HepG2 (cell line): Measurements from ENCODE around the gene RTN4. TPM values are rescaled to one million over a fixed set of nuclear protein-coding genes. Genes with fewer than 3 reads are reported as not detected.

Source experiments
- HOXA3 ChIP-seq: sonication (generic); formaldehyde crosslinking; IDR thresholded peaks from 2 replicates; pipeline ENCODE4 v1.5.0; 2020; ENCODE audit warnings: missing genetic modification reagents
- MATR3 ChIP-seq: sonication (generic); formaldehyde crosslinking; IDR thresholded peaks from 2 replicates; pipeline ENCODE4 v1.4.0; 2020; ENCODE audit warnings: missing genetic modification reagents
- MIER2 ChIP-seq: IDR thresholded peaks from 2 replicates; pipeline ENCODE4 v1.6.1; 2016; ENCODE audit warnings: missing biosample characterization, missing genetic modification reagents
- MTF2 ChIP-seq: sonication (generic); formaldehyde crosslinking; IDR thresholded peaks from 2 replicates; pipeline ENCODE4 v1.5.0; 2020; ENCODE audit warnings: missing genetic modification reagents, borderline replicate concordance
- NBN ChIP-seq: fragments of 450-650 bp; conservative IDR thresholded peaks from 2 replicates; pipeline ENCODE4 v1.6.1; 2017
- NR2F6 ChIP-seq, 2 experiments: IDR thresholded peaks; 2 replicates each; pipeline ENCODE4 v1.6.1; 2016; ENCODE audit warnings: antibody characterized with exemption in 1 of 2, mild to moderate bottlenecking in 1 of 2
- PHF21A ChIP-seq: sonication (generic); formaldehyde crosslinking; IDR thresholded peaks from 2 replicates; pipeline ENCODE4 v1.5.0; 2020; ENCODE audit warnings: mild to moderate bottlenecking, missing genetic modification reagents
- SCMH1 ChIP-seq: sonication (generic); formaldehyde crosslinking; IDR thresholded peaks from 2 replicates; pipeline ENCODE4 v1.9.0; 2021; ENCODE audit warnings: missing genetic modification reagents, mild to moderate bottlenecking, borderline replicate concordance
- SOX13 ChIP-seq, 3 experiments: fragments of 450-650 bp in 1 of 3; sonication (generic) in 1 of 3; formaldehyde crosslinking in 1 of 3; IDR thresholded peaks in 2 of 3; conservative IDR thresholded peaks in 1 of 3; 2 replicates each; pipeline versions ENCODE4 v1.5.0 to v1.6.1; 2016 to 2020; ENCODE audit warnings: antibody characterized with exemption in 1 of 3, mild to moderate bottlenecking in 1 of 3, missing compliant biosample characterization in 1 of 3, missing genetic modification reagents in 1 of 3, moderate library complexity in 1 of 3
- ZNF24 ChIP-seq: fragments of 450-650 bp; IDR thresholded peaks from 2 replicates; pipeline ENCODE4 v1.6.1; 2017; ENCODE audit warnings: antibody characterized with exemption, mild to moderate bottlenecking
- ZNF251 ChIP-seq: sonication (generic); formaldehyde crosslinking; IDR thresholded peaks from 2 replicates; pipeline ENCODE4 v1.9.0; 2021; ENCODE audit warnings: mild to moderate bottlenecking, missing genetic modification reagents
- ZNF44 ChIP-seq: sonication (generic); formaldehyde crosslinking; IDR thresholded peaks from 2 replicates; pipeline ENCODE4 v1.5.1; 2020; ENCODE audit warnings: mild to moderate bottlenecking, missing genetic modification reagents
- ZNF451 ChIP-seq: sonication (generic); formaldehyde crosslinking; IDR thresholded peaks from 2 replicates; pipeline ENCODE4 v1.5.0; 2020; ENCODE audit warnings: mild to moderate bottlenecking, missing genetic modification reagents
- polyA plus RNA-seq, 8 experiments: library from polyadenylated mRNA; depleted of rRNA in 3 of 8; stranded (reverse) in 7 of 8; unstranded in 1 of 8; fragments of >200 nt; fragmentation: Illumina TruSeq in 4 of 8; extraction: Trizol in 4 of 8; gene quantifications; 2 replicates each; pipeline versions ENCODE4 v1.2.1 to v1.2.3, GENCODE V29; 2011 to 2016; ENCODE audit warnings: low read depth in 4 of 8, missing spikeins in 1 of 8, mixed read lengths in 1 of 8; ENCODE audit not compliant: insufficient read depth in 1 of 8
- total RNA-seq, 5 experiments: library from RNA; depleted of rRNA; stranded (reverse); fragments of >200 nt; fragmentation: Illumina TruSeq; extraction: Trizol; gene quantifications; 2 replicates each; pipeline ENCODE4 v1.2.3, GENCODE V29; 2016; ENCODE audit warnings: low read depth in 1 of 5
- TF ChIP-seq, protein P1 (sequence below), 2 experiments: sonication (generic) in 1 of 2; formaldehyde crosslinking in 1 of 2; IDR thresholded peaks; 2 replicates each; pipeline versions ENCODE4 v1.4.0 to v1.6.1; 2018 to 2020; ENCODE audit warnings: missing genetic modification reagents in 2 of 2, borderline replicate concordance in 1 of 2, low read depth in 1 of 2, mild to moderate bottlenecking in 1 of 2, missing biosample characterization in 1 of 2
- TF ChIP-seq, protein P2 (sequence below): sonication (generic); formaldehyde crosslinking; IDR thresholded peaks from 2 replicates; pipeline ENCODE4 v1.4.0; 2020; ENCODE audit warnings: mild to moderate bottlenecking, missing genetic modification reagents
- TF ChIP-seq, protein P3 (sequence below): sonication (generic); formaldehyde crosslinking; IDR thresholded peaks from 2 replicates; pipeline ENCODE4 v1.4.0; 2020; ENCODE audit warnings: low read depth, missing genetic modification reagents
- TF ChIP-seq, protein P4 (sequence below): sonication (generic); formaldehyde crosslinking; IDR thresholded peaks from 2 replicates; pipeline ENCODE4 v1.4.0; 2020; ENCODE audit warnings: missing genetic modification reagents, borderline replicate concordance

The RTN4 gene
- total and polyA plus RNA-seq, 2 of the 13 experiments (the other 11 are each of a cell fraction or from before 2014, with no cell fraction given): 98.4 to 133 TPM

DNA sequence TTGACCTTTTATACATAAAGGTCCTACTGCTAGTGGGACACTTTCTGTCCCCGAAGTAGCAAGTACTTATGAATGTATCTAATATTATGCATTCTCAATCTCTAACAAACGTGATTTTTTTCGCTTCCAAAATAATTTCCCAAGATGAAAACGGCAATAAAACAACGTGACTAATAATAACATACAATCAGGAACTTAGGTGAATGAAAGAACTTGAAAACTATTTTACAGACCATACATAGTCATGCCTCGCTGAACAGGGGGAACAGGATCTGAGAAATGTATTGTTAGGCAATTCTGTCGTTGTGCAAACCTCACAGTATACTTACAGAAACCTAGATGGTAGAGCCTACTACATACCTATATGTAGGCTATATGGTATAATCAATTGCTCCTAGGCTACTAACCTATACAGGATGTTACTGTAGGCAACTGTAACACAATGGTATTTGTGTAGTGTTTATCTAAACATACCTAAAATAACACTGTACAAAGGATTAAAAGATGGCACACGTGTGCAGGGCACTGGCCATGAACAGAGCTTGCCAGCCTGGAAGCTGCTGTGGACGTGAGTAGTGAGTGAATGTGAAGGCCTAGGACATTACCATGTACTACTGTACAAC is 2.5 kb downstream of the RTN4 start (continued):
- TF ChIP-seq, protein P1, sequence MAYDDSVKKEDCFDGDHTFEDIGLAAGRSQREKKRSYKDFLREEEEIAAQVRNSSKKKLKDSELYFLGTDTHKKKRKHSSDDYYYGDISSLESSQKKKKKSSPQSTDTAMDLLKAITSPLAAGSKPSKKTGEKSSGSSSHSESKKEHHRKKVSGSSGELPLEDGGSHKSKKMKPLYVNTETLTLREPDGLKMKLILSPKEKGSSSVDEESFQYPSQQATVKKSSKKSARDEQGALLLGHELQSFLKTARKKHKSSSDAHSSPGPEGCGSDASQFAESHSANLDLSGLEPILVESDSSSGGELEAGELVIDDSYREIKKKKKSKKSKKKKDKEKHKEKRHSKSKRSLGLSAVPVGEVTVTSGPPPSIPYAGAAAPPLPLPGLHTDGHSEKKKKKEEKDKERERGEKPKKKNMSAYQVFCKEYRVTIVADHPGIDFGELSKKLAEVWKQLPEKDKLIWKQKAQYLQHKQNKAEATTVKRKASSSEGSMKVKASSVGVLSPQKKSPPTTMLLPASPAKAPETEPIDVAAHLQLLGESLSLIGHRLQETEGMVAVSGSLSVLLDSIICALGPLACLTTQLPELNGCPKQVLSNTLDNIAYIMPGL (CRISPR knock-in tag; IDR thresholded peaks at IDR 0.05; ENCODE audit: borderline replicate concordance in 1 of 2, low read depth in 1 of 2): peak in 1 of 2 experiments; percentile 55; a peak in 1 of 4 replicates
- TF ChIP-seq, protein P2, sequence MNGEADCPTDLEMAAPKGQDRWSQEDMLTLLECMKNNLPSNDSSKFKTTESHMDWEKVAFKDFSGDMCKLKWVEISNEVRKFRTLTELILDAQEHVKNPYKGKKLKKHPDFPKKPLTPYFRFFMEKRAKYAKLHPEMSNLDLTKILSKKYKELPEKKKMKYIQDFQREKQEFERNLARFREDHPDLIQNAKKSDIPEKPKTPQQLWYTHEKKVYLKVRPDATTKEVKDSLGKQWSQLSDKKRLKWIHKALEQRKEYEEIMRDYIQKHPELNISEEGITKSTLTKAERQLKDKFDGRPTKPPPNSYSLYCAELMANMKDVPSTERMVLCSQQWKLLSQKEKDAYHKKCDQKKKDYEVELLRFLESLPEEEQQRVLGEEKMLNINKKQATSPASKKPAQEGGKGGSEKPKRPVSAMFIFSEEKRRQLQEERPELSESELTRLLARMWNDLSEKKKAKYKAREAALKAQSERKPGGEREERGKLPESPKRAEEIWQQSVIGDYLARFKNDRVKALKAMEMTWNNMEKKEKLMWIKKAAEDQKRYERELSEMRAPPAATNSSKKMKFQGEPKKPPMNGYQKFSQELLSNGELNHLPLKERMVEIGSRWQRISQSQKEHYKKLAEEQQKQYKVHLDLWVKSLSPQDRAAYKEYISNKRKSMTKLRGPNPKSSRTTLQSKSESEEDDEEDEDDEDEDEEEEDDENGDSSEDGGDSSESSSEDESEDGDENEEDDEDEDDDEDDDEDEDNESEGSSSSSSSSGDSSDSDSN (CRISPR knock-in tag): no peak
- no peak for TF ChIP-seq ZNF251 (CRISPR knock-in tag)
- TF ChIP-seq, protein P3, sequence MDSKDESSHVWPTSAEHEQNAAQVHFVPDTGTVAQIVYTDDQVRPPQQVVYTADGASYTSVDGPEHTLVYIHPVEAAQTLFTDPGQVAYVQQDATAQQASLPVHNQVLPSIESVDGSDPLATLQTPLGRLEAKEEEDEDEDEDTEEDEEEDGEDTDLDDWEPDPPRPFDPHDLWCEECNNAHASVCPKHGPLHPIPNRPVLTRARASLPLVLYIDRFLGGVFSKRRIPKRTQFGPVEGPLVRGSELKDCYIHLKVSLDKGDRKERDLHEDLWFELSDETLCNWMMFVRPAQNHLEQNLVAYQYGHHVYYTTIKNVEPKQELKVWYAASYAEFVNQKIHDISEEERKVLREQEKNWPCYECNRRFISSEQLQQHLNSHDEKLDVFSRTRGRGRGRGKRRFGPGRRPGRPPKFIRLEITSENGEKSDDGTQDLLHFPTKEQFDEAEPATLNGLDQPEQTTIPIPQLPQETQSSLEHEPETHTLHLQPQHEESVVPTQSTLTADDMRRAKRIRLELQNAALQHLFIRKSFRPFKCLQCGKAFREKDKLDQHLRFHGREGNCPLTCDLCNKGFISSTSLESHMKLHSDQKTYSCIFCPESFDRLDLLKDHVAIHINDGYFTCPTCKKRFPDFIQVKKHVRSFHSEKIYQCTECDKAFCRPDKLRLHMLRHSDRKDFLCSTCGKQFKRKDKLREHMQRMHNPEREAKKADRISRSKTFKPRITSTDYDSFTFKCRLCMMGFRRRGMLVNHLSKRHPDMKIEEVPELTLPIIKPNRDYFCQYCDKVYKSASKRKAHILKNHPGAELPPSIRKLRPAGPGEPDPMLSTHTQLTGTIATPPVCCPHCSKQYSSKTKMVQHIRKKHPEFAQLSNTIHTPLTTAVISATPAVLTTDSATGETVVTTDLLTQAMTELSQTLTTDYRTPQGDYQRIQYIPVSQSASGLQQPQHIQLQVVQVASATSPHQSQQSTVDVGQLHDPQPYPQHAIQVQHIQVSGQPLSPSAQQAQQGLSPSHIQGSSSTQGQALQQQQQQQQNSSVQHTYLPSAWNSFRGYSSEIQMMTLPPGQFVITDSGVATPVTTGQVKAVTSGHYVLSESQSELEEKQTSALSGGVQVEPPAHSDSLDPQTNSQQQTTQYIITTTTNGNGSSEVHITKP (CRISPR knock-in tag): peak; percentile 56; the same call in 1 of the 2 replicates
- no peak for TF ChIP-seq MTF2 (CRISPR knock-in tag)
- TF ChIP-seq, protein P4, sequence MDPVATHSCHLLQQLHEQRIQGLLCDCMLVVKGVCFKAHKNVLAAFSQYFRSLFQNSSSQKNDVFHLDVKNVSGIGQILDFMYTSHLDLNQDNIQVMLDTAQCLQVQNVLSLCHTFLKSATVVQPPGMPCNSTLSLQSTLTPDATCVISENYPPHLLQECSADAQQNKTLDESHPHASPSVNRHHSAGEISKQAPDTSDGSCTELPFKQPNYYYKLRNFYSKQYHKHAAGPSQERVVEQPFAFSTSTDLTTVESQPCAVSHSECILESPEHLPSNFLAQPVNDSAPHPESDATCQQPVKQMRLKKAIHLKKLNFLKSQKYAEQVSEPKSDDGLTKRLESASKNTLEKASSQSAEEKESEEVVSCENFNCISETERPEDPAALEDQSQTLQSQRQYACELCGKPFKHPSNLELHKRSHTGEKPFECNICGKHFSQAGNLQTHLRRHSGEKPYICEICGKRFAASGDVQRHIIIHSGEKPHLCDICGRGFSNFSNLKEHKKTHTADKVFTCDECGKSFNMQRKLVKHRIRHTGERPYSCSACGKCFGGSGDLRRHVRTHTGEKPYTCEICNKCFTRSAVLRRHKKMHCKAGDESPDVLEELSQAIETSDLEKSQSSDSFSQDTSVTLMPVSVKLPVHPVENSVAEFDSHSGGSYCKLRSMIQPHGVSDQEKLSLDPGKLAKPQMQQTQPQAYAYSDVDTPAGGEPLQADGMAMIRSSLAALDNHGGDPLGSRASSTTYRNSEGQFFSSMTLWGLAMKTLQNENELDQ: no peak
- no peak for TF ChIP-seq ZNF44 (CRISPR knock-in tag)
- no peak for TF ChIP-seq NR2F6 (IDR thresholded peaks at IDR 0.05)
- 0 out of 2 replicates have a peak, but pooled peaks have one; percentile 15 for TF ChIP-seq NR2F6 (CRISPR knock-in tag; IDR thresholded peaks at IDR 0.05)
- TF ChIP-seq HOXA3 (CRISPR knock-in tag): no peak
- TF ChIP-seq SCMH1 (CRISPR knock-in tag): no peak
- TF ChIP-seq ZNF24: no peak
- TF ChIP-seq ZNF451 (CRISPR knock-in tag): no peak
- no peak for TF ChIP-seq NBN
- TF ChIP-seq PHF21A (CRISPR knock-in tag): 0 out of 2 replicates have a peak, but pooled peaks have one; percentile 31
- no peak for TF ChIP-seq MIER2 (CRISPR knock-in tag)
- no peak for TF ChIP-seq SOX13 (IDR thresholded peaks at IDR 0.05)
- TF ChIP-seq SOX13 (CRISPR knock-in tag; conservative IDR thresholded peaks at IDR 0.05 in 1 of 2, IDR thresholded peaks at IDR 0.05 in 1 of 2): peak in 1 of 2 experiments; percentile 62; a peak in 1 of 4 replicates
- TF ChIP-seq MATR3: no peak
